Measurements from ENCODE around the gene SPACA4.
A peak's percentile ranks its signal among the peaks of the same experiment; 100 is the strongest.
"Not testable (repeated sequence)": the region's sequence is repeated elsewhere in the genome, so short reads cannot be mapped to it uniquely, and the experiment has no call there.

SPACA4 gene

GRCh38 chr19:48606463-48607358 is at the start of gene SPACA4:
Gene SPACA4 (plus strand): TSS chr19:48606742. CDS start chr19:48606979, 237 bp downstream.
- DNase-seq: no peak

- no peak for DNase-seq
These were observed 49.7 kb upstream of the SPACA4 start for GRCh38 chr19:48556825-48557224.

GRCh38 chr19:48558018-48558684 is 48.4 kb upstream of the SPACA4 start:
- peak in 1 of 2 donors; percentile 6 for DNase-seq

GRCh38 chr19:48560095-48560530 is 46.4 kb upstream of the SPACA4 start:
- DNase-seq: peak in 1 of 2 donors; percentile 5

- DNase-seq: no peak
These were observed 45.1 kb upstream of the SPACA4 start for GRCh38 chr19:48561412-48561811.

- no peak for DNase-seq
These were observed 41.5 kb upstream of the SPACA4 start for GRCh38 chr19:48565090-48565489.

- no peak for DNase-seq
These were observed 38.1 kb upstream of the SPACA4 start for GRCh38 chr19:48568345-48568886.

GRCh38 chr19:48569814-48570213 is 36.7 kb upstream of the SPACA4 start:
- DNase-seq: no peak

GRCh38 chr19:48571378-48572162 is 35.0 kb upstream of the SPACA4 start:
- DNase-seq: no peak

GRCh38 chr19:48573163-48573505 is 33.4 kb upstream of the SPACA4 start:
- no peak for DNase-seq

- DNase-seq: no peak
These were observed 30.5 kb upstream of the SPACA4 start for GRCh38 chr19:48575931-48576622.

- DNase-seq: not testable (repeated sequence)
These were observed 28.6 kb upstream of the SPACA4 start for GRCh38 chr19:48577908-48578307.

GRCh38 chr19:48578891-48579290 is 27.7 kb upstream of the SPACA4 start:
- DNase-seq: no peak

GRCh38 chr19:48582168-48582567 is 24.4 kb upstream of the SPACA4 start:
- DNase-seq: no peak

- DNase-seq: no peak
These were observed 19.2 kb upstream of the SPACA4 start for GRCh38 chr19:48587387-48587786.

GRCh38 chr19:48588670-48589401 is 17.7 kb upstream of the SPACA4 start:
- peak; percentile 81 to 87 for DNase-seq

GRCh38 chr19:48591021-48591420 is 15.5 kb upstream of the SPACA4 start:
- no peak for DNase-seq

- no peak for DNase-seq
These were observed 11.4 kb upstream of the SPACA4 start for GRCh38 chr19:48595171-48595570.

GRCh38 chr19:48595833-48596232 is 10.7 kb upstream of the SPACA4 start:
- no peak for DNase-seq

- no peak for DNase-seq
These were observed 10.3 kb upstream of the SPACA4 start for GRCh38 chr19:48596237-48596636.

GRCh38 chr19:48596679-48597465 is 9.7 kb upstream of the SPACA4 start:
- DNase-seq: peak; percentile 33 to 68

All from CD4-positive, alpha-beta T cell treated with Interferon alpha-2 for 1 hour (primary cell).